Cardiac fibroblast (primary cell): ENCODE measurements around the gene SGO2.

Source experiments
- DNase-seq, 2 donors: peaks; one replicate each; pipeline versions ENCODE4 v3.0.0 to v3.0.0-alpha.2; 2010; ENCODE audit warnings: low read depth in 2 of 2
- H3K4me3 ChIP-seq, 2 donors: replicated peaks in 1 of 2; 1 replicate in 1 of 2; 2 replicates in 1 of 2; pipeline ENCODE4 v1.5.1; 2011; ENCODE audit warnings: low read depth in 2 of 2, low read length in 2 of 2, mild to moderate bottlenecking in 2 of 2, moderate library complexity in 1 of 2
- CTCF ChIP-seq: IDR thresholded peaks from one replicate; pipeline ENCODE4 v1.5.1; 2011; ENCODE audit warnings: low read depth, mild to moderate bottlenecking, low read length, inconsistent platforms

The SGO2 gene

GRCh38 chr2:200515155-200515554 lies 10.9 kb upstream of the SGO2 start:
- DNase-seq: no peak
- no peak for TF ChIP-seq CTCF
- no peak overlapping the region for H3K4me3 ChIP-seq

- no peak overlapping the region for H3K4me3 ChIP-seq
- no peak for TF ChIP-seq CTCF
- DNase-seq: no peak
Observed at GRCh38 chr2:200523158-200523557, 2.8 kb upstream of the SGO2 start.

GRCh38 chr2:200523604-200524003 lies 2.4 kb upstream of the SGO2 start:
- DNase-seq: no peak
- TF ChIP-seq CTCF: no peak
- no peak overlapping the region for H3K4me3 ChIP-seq

- TF ChIP-seq CTCF: no peak
- no peak overlapping the region for H3K4me3 ChIP-seq
- DNase-seq: no peak
Observed at GRCh38 chr2:200525066-200525465, 941 bp upstream of the SGO2 start.

GRCh38 chr2:200525551-200525881 lies 491 bp upstream of the SGO2 start:
- TF ChIP-seq CTCF: no peak
- no peak for DNase-seq
- H3K4me3 ChIP-seq: peak overlapping the region; percentile 75 to 78

GRCh38 chr2:200528228-200528627 lies 2.2 kb downstream of the SGO2 start:
- no peak for TF ChIP-seq CTCF
- no peak for DNase-seq
- no peak overlapping the region for H3K4me3 ChIP-seq

- peak in 1 of 2 donors; percentile 56 for DNase-seq
- TF ChIP-seq CTCF: no peak
- H3K4me3 ChIP-seq: no peak overlapping the region
Observed at GRCh38 chr2:200533754-200534153, 7.7 kb downstream of the SGO2 start.
